Cerebellar nuclear complex (tissue), 1 donor: ENCODE results near the gene XYLT1.
"Not testable (repeated sequence)": the region's sequence is repeated elsewhere in the genome, so short reads cannot be mapped to it uniquely, and the experiment has no call there.

ENCODE experiments used
- DNase-seq, 2 experiments: peaks; one replicate each; lab custom pipeline; 2025; lab: John Stamatoyannopoulos, UW

XYLT1 gene

GRCh38 chr16:17306745-17307144 lies 164.0 kb downstream of the XYLT1 start:
- no peak for DNase-seq

DNA sequence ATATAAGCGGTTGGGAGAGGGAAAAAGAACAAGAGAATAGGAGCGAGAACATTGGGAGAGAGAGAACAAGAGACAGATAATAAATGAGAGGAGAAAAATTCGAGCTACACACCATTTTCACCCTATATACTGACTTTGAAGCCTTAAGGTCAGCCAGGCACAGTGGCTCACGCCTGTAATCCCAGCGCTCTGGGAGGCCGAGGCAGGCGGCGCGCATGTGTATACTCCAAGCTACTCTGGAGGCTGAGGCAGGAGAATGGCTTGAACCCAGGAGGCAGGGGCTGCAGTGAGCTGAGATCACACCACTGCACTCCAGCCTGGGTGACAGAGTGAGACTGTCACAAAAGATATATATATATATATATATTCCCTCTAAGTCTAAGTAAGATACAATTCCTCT lies 164.5 kb downstream of the XYLT1 start:
- not testable (repeated sequence) for DNase-seq

- no peak for DNase-seq
Observed at GRCh38 chr16:17305694-17306093, 165.1 kb downstream of the XYLT1 start.

GRCh38 chr16:17304491-17305119 lies 166.2 kb downstream of the XYLT1 start:
- DNase-seq: no peak

GRCh38 chr16:17304106-17304490 lies 166.7 kb downstream of the XYLT1 start:
- no peak for DNase-seq

- DNase-seq: no peak
Observed at GRCh38 chr16:17303101-17303500, 167.7 kb downstream of the XYLT1 start.

DNA sequence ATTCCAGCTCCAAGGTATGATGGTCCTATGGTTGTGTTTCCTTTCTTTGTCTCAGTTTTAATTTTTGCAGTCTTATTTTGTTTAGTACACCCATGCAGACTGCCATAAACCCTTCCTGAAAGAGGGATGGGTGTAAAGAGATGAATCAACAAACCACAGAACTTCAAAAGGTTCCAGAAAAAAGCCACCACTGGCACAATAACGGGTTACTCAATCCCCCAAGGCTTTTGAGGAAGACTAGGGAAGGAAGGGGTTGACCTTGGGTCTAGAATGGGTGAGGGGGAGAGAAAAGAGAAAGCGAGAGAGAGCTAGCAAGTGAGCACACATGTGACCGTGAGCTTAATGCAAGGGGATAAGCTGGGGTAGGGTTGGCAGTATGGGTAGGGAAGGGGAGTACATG lies 168.1 kb downstream of the XYLT1 start:
- DNase-seq: no peak

DNA sequence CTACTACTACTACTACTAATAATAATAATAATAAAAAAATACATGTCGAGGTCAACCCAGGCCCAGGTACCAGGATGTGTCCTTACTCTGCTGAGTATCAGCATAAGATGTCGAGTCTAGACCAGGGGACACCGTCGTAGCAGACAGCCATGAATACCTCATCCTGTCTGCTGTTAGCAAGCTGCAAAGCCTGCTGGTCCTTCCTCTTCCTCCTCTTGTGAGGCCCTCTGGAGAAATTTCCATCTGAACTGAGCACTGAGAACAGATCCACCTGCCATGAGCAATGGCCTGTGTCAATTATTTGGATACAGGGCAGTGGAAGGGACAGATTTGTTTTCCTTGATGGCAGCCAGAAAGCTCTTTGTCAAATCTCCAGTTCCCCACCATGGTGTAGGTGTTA lies 168.5 kb downstream of the XYLT1 start:
- no peak for DNase-seq

GRCh38 chr16:17301593-17302135 lies 169.1 kb downstream of the XYLT1 start:
- DNase-seq: no peak

DNA sequence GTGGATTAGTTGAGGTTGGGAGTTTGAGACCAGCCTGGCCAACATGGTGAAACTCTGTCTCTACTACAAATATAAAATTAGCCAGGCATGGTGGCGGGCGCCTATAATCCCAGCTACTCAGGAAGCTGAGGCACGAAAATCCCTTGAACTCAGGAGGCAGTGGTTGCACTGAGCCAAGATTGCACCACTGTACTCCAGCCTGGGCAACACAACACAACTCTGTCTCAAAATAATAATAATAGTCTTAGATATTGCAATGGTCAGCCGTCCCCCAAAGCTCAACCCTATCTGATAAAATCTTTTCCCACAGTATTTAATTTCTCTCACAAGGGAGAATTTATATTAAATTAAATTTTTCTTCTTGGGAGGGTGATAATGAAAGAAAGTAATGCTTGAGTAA lies 169.6 kb downstream of the XYLT1 start:
- DNase-seq: no peak

- no peak for DNase-seq
Observed at GRCh38 chr16:17299790-17300189, 171.0 kb downstream of the XYLT1 start.

DNA sequence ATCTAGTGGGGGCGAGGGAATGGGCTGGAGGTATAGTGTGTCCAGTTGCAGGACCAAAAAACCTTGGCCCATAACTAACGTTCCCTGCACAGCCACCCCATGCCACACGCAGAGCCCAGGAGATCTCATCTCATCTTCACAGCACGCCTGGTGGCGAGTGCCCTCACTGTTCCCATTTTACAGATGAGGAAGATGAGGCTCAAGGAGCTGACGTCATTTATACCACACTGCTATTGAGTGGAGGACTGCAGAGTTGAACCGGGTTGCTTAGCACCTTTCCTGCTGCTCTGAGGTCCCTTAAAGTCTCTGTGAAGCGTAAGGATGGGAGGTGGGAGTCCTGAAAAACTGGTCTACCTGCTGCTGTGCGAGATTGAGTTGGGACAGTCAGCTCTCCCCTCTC lies 172.5 kb downstream of the XYLT1 start:
- no peak for DNase-seq

DNA sequence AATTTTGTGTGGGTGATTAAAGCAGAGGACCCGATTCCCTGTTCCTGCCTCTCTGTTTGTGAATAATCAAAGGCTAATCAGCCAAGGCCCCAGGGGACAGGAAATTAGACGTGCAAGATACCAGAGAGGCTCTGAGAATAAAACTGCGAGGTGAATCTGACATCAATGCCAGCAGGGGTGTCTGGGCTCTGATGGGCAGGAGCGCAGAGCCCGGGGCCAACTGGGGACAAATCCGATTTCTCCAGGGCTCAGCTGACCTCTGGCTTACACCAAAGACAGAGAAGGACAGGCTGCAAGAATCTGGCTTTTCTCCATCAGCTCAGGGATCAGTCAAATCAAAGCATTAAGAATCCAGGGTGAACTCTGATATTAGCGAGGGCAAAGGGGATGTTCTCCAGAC lies 174.3 kb downstream of the XYLT1 start:
- no peak for DNase-seq

- DNase-seq: no peak
Observed at GRCh38 chr16:17295948-17296347, 174.8 kb downstream of the XYLT1 start.

- no peak for DNase-seq
Observed at GRCh38 chr16:17294856-17295255, 175.9 kb downstream of the XYLT1 start.

DNA sequence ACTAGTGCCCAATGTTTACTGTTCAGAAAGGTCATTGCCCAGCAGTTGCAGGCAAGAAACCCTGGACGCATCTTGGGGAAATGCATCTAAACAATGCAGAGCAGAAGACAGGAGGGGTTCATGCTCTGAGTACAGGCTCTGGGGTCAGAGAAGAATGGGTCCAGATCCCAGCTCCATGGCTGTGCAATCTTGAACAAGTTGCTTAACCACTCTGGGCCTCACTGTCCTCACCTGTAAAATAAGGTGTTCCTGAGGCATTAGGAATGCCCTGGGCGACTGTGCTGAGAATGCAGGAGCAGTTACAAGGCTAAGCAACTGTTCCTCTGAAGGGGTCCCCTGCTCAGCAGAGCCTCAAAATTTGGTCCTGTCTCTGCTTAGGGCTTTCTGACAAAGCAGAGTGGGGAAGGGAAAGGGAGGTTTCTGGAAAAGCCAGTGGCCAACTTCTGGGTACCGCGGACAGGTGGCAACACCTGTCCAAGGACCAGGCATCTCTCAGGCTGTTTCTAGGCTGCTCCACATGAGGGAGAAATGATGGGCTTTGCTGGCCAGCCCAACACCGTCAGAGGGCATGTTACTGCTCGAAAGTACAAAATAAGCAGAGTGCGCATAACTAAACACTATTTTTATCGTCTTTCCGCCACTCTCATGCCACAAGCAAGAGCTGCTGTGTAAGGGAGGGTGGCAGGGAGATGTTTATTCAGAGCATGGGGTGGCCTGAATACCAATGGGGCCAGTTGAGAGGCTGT lies 176.8 kb downstream of the XYLT1 start:
- no peak for DNase-seq

DNA sequence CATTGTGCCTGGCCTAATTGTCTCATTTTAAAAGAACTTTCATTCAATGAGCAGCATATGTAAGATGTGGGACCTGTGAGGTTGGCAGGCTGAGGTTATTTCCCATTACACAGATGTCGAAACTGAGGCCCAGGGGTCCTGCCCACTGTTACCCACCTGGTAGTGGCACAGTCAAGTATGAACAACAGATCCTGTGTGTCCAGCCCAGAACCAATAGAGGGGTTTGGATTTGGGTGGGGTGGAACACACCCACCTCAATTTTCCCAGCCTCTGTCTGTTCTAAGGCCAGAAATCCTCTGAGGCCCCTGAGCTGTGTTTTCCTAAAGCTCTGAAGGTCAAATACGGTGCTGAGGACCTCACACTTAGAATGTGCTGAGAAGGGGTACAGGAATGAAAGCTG lies 179.5 kb downstream of the XYLT1 start:
- no peak for DNase-seq

GRCh38 chr16:17289674-17290635 lies 180.8 kb downstream of the XYLT1 start:
- DNase-seq: no peak

DNA sequence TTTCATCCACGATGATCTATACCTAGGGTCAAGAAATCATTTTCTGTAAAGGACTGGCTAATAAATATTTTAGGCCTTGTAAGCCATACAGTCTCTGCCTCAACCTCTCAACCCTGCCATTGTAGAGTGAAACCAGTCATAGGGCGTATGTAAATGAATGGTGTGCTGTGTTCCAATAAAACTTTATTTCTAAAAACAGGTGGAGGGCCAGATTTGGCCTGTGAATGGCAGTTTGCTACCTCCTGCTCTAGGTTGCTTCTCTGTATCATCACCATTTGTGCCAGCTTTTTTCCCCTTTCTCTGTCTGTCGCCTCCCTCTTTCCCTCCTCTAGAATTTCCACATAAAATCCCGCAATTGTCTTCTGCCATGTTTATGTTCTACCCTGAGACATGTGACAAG lies 181.7 kb downstream of the XYLT1 start:
- no peak for DNase-seq

- DNase-seq: no peak
Observed at GRCh38 chr16:17287166-17287800, 183.5 kb downstream of the XYLT1 start.

GRCh38 chr16:17286443-17286842 lies 184.3 kb downstream of the XYLT1 start:
- no peak for DNase-seq

DNA sequence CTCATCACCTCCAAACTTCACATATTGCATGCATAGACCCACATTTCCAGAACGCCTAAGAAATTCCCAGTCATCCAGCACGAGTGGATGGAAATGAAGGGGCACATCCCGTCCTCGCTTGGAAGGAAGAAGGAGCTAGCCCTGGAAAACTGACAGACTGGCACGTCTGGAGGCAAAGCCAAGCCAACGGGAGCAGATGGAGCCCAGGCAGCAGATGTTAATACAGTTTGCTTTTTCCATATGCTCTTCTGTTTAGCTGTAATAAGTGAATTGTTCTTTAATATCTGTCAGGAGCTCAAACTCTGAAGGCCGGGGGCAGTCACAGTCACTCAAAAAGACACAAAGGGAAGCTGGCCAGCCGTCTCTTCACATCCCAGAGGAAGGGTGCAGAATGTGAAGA lies 187.7 kb downstream of the XYLT1 start:
- DNase-seq: no peak
